Uterus (tissue), 4 donors: Measurements from ENCODE around the gene ADAMTSL1. TPM values are rescaled to one million over a fixed set of nuclear protein-coding genes. Genes with fewer than 3 reads are reported as not detected.
A peak's percentile ranks its signal among the peaks of the same experiment; 100 is the strongest.

Experiments
- DNase-seq, 2 donors: peaks; one replicate each; pipeline ENCODE4 v3.0.0-alpha.2; 2019 to 2020
- H3K27ac ChIP-seq, 2 donors: fragments of 200-600 bp; sonication (generic); 1 replicate in 1 of 2; 2 replicates in 1 of 2; pipeline ENCODE4 v1.5.1; 2016 to 2018
- H3K27me3 ChIP-seq, 2 donors: fragments of 200-600 bp; sonication (generic); one replicate each; pipeline ENCODE4 v1.5.1; 2018 to 2019; ENCODE audit warnings: control low read depth in 1 of 2
- H3K36me3 ChIP-seq, 2 donors: fragments of 200-600 bp; sonication (generic); one replicate each; pipeline ENCODE4 v1.5.1; 2019; ENCODE audit warnings: control low read depth in 1 of 2
- H3K4me1 ChIP-seq, 2 donors: fragments of 200-600 bp; sonication (generic); one replicate each; pipeline ENCODE4 v1.5.1; 2018 to 2019; ENCODE audit warnings: control low read depth in 1 of 2
- H3K4me3 ChIP-seq, 2 donors: fragments of 200-600 bp; sonication (generic); 1 replicate in 1 of 2; 2 replicates in 1 of 2; pipeline ENCODE4 v1.5.1; 2018 to 2019; ENCODE audit warnings: mild to moderate bottlenecking in 1 of 2
- H3K9me3 ChIP-seq, 2 donors: fragments of 200-600 bp; sonication (generic); one replicate each; pipeline ENCODE4 v1.5.1; 2019; ENCODE audit warnings: control low read depth in 1 of 2
- POLR2A ChIP-seq, 2 donors: fragments of 450-650 bp; IDR thresholded peaks; one replicate each; pipeline ENCODE4 v1.6.1; 2016; ENCODE audit warnings: antibody characterized with exemption in 2 of 2, mild to moderate bottlenecking in 1 of 2, moderate library complexity in 1 of 2
- intact Hi-C: fragments of 100-400 bp; cut with DNase I; formaldehyde crosslinking; loops from one replicate; pipeline ENCODE4 v1.15.1; 2023; ENCODE audit warnings: low total_unique reads
- total RNA-seq, 4 donors: library from RNA; depleted of rRNA in 3 of 4; stranded (reverse); fragments of >200 nt in 3 of 4; gene quantifications; one replicate each; pipeline versions ENCODE4 v1.1.0 to v1.2.4, GENCODE V29; 2014 to 2023
- TF ChIP-seq, protein P1 (sequence below), 4 experiments: fragments of 200-600 bp in 2 of 4; fragments of 450-650 bp in 2 of 4; sonication (generic) in 2 of 4; IDR thresholded peaks; one replicate each; pipeline ENCODE4 v1.5.1; 2016 to 2019; ENCODE audit warnings: antibody characterized with exemption in 4 of 4, mild to moderate bottlenecking in 2 of 4, moderate library complexity in 1 of 4
- donor health status: DM: yes; HTN: yes; CAD: no.

The ADAMTSL1 gene
- total RNA-seq, 4 donors from 2014 or later, result 30.0 to 186 (median 138) TPM

DNA sequence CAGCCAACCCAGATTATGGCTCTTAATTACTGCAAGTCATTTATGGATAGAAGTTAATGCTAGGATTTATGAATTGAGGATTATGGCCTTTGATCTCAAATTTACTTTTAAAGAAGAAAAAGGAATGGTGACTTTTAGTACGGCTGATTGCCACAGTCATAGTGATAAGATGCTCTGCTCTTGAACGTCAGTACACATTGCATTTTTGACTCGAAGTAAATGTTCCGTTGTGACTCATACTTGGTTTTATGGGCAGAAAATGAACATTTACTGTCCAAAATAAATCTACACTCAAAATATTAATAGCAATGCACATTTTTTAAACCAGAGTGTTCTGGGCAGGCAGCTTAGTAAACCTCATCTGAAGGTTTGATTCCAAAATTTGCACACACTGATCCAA, 830 bp downstream of the ADAMTSL1 start:
- no peaks in the 10 kb centered on the region for H3K36me3 ChIP-seq
- TF ChIP-seq POLR2A (IDR thresholded peaks at IDR 0.05), result no peak
- TF ChIP-seq, protein P1, sequence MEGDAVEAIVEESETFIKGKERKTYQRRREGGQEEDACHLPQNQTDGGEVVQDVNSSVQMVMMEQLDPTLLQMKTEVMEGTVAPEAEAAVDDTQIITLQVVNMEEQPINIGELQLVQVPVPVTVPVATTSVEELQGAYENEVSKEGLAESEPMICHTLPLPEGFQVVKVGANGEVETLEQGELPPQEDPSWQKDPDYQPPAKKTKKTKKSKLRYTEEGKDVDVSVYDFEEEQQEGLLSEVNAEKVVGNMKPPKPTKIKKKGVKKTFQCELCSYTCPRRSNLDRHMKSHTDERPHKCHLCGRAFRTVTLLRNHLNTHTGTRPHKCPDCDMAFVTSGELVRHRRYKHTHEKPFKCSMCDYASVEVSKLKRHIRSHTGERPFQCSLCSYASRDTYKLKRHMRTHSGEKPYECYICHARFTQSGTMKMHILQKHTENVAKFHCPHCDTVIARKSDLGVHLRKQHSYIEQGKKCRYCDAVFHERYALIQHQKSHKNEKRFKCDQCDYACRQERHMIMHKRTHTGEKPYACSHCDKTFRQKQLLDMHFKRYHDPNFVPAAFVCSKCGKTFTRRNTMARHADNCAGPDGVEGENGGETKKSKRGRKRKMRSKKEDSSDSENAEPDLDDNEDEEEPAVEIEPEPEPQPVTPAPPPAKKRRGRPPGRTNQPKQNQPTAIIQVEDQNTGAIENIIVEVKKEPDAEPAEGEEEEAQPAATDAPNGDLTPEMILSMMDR (IDR thresholded peaks at IDR 0.05), result no peak
- peak overlapping the region; percentile 69 to 71 for H3K27ac ChIP-seq
- intact Hi-C loops, result no loop called here
- no peaks in the 10 kb centered on the region for H3K4me1 ChIP-seq
- H3K9me3 ChIP-seq, result no peaks in the 10 kb centered on the region
- no peaks in the 10 kb centered on the region for H3K27me3 ChIP-seq
- peak overlapping the region in 1 of 2 donors; percentile 31 for H3K4me3 ChIP-seq
- DNase-seq, result no peak

DNA sequence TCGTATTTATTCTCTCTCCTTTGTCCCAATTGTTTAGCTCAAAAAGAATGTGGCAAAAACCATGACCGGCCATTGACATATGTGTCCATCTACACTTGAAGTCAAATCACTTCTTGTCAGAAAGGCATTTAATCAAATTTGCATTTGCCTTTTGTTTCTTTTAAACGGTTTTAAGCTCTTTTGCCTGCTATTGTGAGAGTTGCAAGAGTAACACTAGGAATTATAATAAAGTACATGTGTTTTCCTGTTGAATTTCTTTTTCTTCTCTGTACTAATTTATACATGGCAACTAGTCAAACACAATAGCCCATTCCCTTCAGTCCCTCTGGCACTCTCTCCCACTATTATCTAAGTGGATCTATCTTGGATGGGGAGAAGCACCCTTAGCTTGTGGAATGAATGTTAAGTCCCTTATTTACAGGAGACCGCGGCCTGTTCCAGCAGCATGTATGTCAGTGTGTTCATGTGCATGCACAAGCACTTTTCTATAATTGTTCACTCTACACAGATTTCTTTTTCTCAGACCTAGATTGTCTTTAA, 3.2 kb downstream of the ADAMTSL1 start:
- no peaks in the 10 kb centered on the region for H3K9me3 ChIP-seq
- H3K4me3 ChIP-seq, result no peak overlapping the region
- no peaks in the 10 kb centered on the region for H3K27me3 ChIP-seq
- TF ChIP-seq, protein P1 (IDR thresholded peaks at IDR 0.05), result no peak
- no peak for TF ChIP-seq POLR2A (IDR thresholded peaks at IDR 0.05)
- peak overlapping the region in 1 of 2 donors; percentile 69 for H3K27ac ChIP-seq
- intact Hi-C loops, result no loop called here
- no peaks in the 10 kb centered on the region for H3K4me1 ChIP-seq
- DNase-seq, result no peak
- H3K36me3 ChIP-seq, result no peaks in the 10 kb centered on the region

DNA sequence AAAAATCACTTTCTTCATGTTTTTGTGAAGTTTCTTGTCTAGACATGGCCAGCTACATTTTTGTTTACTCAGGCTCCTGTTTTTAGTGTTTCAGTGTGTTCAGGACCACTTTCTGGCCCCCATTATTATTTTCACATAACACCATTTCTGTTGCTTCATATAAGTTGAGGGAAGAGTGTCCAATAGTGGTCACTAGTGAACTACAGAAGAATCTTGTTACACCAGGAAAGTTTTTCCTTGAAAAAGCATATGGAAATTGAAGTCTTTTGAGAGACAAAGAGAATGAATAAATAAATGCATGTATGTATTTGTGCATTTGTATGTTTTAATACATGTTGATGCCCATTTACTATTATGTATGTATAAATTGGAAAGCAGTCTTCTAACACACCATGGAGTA, 3.8 kb downstream of the ADAMTSL1 start:
- Histone ChIP-seq H3K4me3 (no peak overlapping the region), H3K27me3 (no peaks in the 10 kb centered on the region), H3K36me3 (no peaks in the 10 kb centered on the region), H3K9me3 (no peaks in the 10 kb centered on the region), H3K27ac (peak overlapping the region; percentile 50 to 69), H3K4me1 (no peaks in the 10 kb centered on the region)
- no peak for TF ChIP-seq POLR2A (IDR thresholded peaks at IDR 0.05)
- TF ChIP-seq, protein P1 (IDR thresholded peaks at IDR 0.05), result no peak
- DNase-seq, result no peak
- intact Hi-C loops, result no loop called here

DNA sequence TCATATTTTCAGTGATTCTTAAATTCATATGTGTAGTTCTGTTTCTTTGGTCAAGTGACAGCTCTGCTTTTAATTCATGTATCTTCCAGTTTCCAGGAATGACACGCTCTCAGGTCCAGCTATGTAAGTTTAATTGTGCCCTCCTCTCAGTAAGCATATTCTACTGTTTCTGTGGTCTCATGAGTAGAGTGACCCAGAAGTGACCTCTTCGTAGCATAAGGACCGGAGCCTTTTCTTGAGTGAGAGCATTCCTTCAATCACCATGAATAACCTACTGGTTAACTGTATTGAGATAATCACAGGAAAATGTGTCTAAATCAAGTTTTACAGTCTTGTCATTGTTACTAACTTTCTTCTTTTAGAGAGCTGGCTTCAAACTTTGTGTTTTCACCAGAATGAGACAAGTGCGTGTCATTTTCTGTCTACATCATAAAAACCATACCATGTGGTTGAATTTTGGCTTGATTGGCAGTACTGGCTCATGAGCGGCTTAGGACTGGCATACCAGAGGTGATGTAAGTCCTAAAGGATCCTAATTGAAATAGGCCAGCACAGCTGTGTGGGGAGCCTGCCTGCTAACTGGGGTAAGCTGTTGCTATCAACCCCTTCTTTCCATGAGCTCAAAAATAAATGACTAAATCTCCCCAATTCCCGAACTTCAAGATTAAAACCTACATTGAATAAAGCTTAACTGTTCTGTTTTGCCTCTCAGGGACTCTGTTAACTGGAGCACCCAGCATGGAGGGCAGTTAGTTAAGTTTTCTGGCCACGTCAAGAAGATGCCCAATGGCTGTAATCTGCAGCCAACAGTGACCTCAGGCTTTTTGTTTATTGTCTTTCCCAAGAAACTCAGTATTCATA, 4.8 kb downstream of the ADAMTSL1 start:
- no peaks in the 10 kb centered on the region for H3K36me3 ChIP-seq
- no peaks in the 10 kb centered on the region for H3K9me3 ChIP-seq
- no peaks in the 10 kb centered on the region for H3K4me1 ChIP-seq
- TF ChIP-seq, protein P1 (IDR thresholded peaks at IDR 0.05), result no peak
- TF ChIP-seq POLR2A (IDR thresholded peaks at IDR 0.05), result no peak
- DNase-seq, result peak in 1 of 2 donors; percentile 30
- no peak overlapping the region for H3K4me3 ChIP-seq
- intact Hi-C loops, result no loop called here
- peak overlapping the region; percentile 50 to 69 for H3K27ac ChIP-seq
- no peaks in the 10 kb centered on the region for H3K27me3 ChIP-seq

DNA sequence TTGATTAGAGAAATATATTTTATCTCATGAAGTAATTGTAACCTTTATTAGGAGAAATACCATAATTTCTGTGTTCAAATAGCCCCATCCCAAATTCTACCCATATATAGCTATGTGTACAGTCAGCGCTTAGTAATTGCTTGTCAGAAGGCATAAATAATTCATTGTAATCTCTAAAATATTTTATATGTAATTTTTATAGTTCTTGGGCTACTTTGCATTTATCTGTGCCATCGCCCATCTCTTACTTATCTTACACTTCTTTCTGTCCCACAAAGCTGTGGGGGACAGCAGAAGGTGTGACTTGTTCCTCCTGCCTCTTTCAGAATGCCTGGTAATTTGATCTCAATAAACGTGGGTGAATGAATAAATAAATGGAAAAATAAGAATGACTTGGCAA, 5.5 kb downstream of the ADAMTSL1 start:
- Histone ChIP-seq H3K27me3 (no peaks in the 10 kb centered on the region), H3K9me3 (no peaks in the 10 kb centered on the region), H3K27ac (peak overlapping the region in 1 of 2 donors; percentile 50), H3K4me3 (no peak overlapping the region), H3K4me1 (no peaks in the 10 kb centered on the region), H3K36me3 (no peaks in the 10 kb centered on the region)
- TF ChIP-seq, protein P1 (IDR thresholded peaks at IDR 0.05), result no peak
- TF ChIP-seq POLR2A (IDR thresholded peaks at IDR 0.05), result no peak
- DNase-seq, result no peak
- intact Hi-C loops, result no loop called here
